WTC11 (cell line): Measurements from ENCODE around the gene C1QL4.

ENCODE experiments used
- CREB1 ChIP-seq: sonication (generic); formaldehyde crosslinking; IDR thresholded peaks from 2 replicates; pipeline ENCODE4 v1.8.0; 2023; ENCODE audit warnings: mild to moderate bottlenecking, missing genetic modification reagents
- CTCF ChIP-seq: fragments of 200-600 bp; IDR thresholded peaks from 2 replicates; pipeline ENCODE4 v1.8.0; 2022; ENCODE audit warnings: antibody characterized with exemption
- E2F4 ChIP-seq: sonication (generic); formaldehyde crosslinking; IDR thresholded peaks from 2 replicates; pipeline ENCODE4 v1.8.1; 2022; ENCODE audit warnings: low read depth, mild to moderate bottlenecking, moderate library complexity, missing genetic modification reagents, borderline replicate concordance
- FOXJ3 ChIP-seq: sonication (generic); formaldehyde crosslinking; IDR thresholded peaks from 2 replicates; pipeline ENCODE4 v1.9.0; 2021; ENCODE audit warnings: missing genetic modification reagents, mild to moderate bottlenecking, borderline replicate concordance
- FOXP1 ChIP-seq: sonication (generic); formaldehyde crosslinking; IDR thresholded peaks from 2 replicates; pipeline ENCODE4 v1.8.0; 2022; ENCODE audit warnings: missing genetic modification reagents, mild to moderate bottlenecking, moderate library complexity, borderline replicate concordance
- MAX ChIP-seq: sonication (generic); formaldehyde crosslinking; IDR thresholded peaks from 2 replicates; pipeline ENCODE4 v1.8.0; 2022; ENCODE audit warnings: mild to moderate bottlenecking, missing genetic modification reagents
- NFYB ChIP-seq: sonication (generic); formaldehyde crosslinking; conservative IDR thresholded peaks from 2 replicates; pipeline ENCODE4 v1.8.0; 2022; ENCODE audit warnings: low read depth, missing genetic modification reagents
- USF2 ChIP-seq: sonication (generic); formaldehyde crosslinking; IDR thresholded peaks from 2 replicates; pipeline ENCODE4 v1.8.1; 2023; ENCODE audit warnings: mild to moderate bottlenecking, missing genetic modification reagents, moderate library complexity
- ZBTB21 ChIP-seq: sonication (generic); formaldehyde crosslinking; IDR thresholded peaks from 2 replicates; pipeline ENCODE4 v1.8.1; 2023; ENCODE audit warnings: mild to moderate bottlenecking, missing genetic modification reagents, borderline replicate concordance
- ZBTB43 ChIP-seq: sonication (generic); formaldehyde crosslinking; IDR thresholded peaks from 2 replicates; pipeline ENCODE4 v1.8.1; 2023; ENCODE audit warnings: mild to moderate bottlenecking, missing genetic modification reagents
- ZNF138 ChIP-seq: sonication (generic); formaldehyde crosslinking; conservative IDR thresholded peaks from 2 replicates; pipeline ENCODE4 v1.8.1; 2022; ENCODE audit warnings: mild to moderate bottlenecking, moderate library complexity, missing genetic modification reagents
- ZNF317 ChIP-seq: sonication (generic); formaldehyde crosslinking; IDR thresholded peaks from 2 replicates; pipeline ENCODE4 v1.8.1; 2023; ENCODE audit warnings: low read depth, mild to moderate bottlenecking, moderate library complexity, missing genetic modification reagents, borderline replicate concordance

- TF ChIP-seq FOXP1 (CRISPR knock-in tag) (no peak), ZBTB21 (CRISPR knock-in tag) (no peak), ZNF138 (CRISPR knock-in tag) (no peak), CTCF (no peak), MAX (CRISPR knock-in tag) (no peak), E2F4 (CRISPR knock-in tag) (no peak), CREB1 (CRISPR knock-in tag) (no peak), USF2 (CRISPR knock-in tag) (no peak), FOXJ3 (no peak), ZNF317 (CRISPR knock-in tag) (no peak), ZBTB43 (CRISPR knock-in tag) (no peak), NFYB (CRISPR knock-in tag) (no peak)
These were observed 2.8 kb downstream of the C1QL4 start for GRCh38 chr12:49334226-49334625.
